D341Med (cell line): ENCODE data around the gene RBMX2.
"Not testable (repeated sequence)": the region's sequence is repeated elsewhere in the genome, so short reads cannot be mapped to it uniquely, and the experiment has no call there.

ENCODE experiments used
- DNase-seq: peaks from one replicate; pipeline ENCODE4 v3.0.0; 2012; ENCODE audit warnings: low spot score

The RBMX2 gene

GRCh38 chrX:130401415-130402207 lies at the start of gene RBMX2:
Gene RBMX2, plus strand, starts transcription at chrX:130401987. Its CDS starts 46 bp downstream, at chrX:130402033.
- DNase-seq: peak; percentile 97

GRCh38 chrX:130352050-130352449 lies 49.7 kb upstream of the RBMX2 start:
- DNase-seq: not testable (repeated sequence)

GRCh38 chrX:130376077-130376476 lies 25.7 kb upstream of the RBMX2 start:
- no peak for DNase-seq

GRCh38 chrX:130378024-130378669 lies 23.6 kb upstream of the RBMX2 start:
- DNase-seq: peak; percentile 30

- DNase-seq: no peak
Observed at GRCh38 chrX:130385520-130385919, 16.3 kb upstream of the RBMX2 start, which contains the start of gene GPR119. Gene GPR119, minus strand, starts transcription at chrX:130385674. Its CDS starts 227 bp downstream, at chrX:130385447.

- no peak for DNase-seq
Observed at GRCh38 chrX:130386408-130386808, 15.4 kb upstream of the RBMX2 start.

- peak; percentile 69 for DNase-seq
Observed at GRCh38 chrX:130393451-130394074, 8.2 kb upstream of the RBMX2 start.

- DNase-seq: no peak
Observed at GRCh38 chrX:130395341-130395740, 6.4 kb upstream of the RBMX2 start.

- no peak for DNase-seq
Observed at GRCh38 chrX:130402208-130402684, 459 bp downstream of the RBMX2 start.

- no peak for DNase-seq
Observed at GRCh38 chrX:130413415-130413814, 11.6 kb downstream of the RBMX2 start.

GRCh38 chrX:130414800-130415199 lies 13.0 kb downstream of the RBMX2 start:
- no peak for DNase-seq

GRCh38 chrX:130415201-130415600 lies 13.4 kb downstream of the RBMX2 start:
- no peak for DNase-seq

- no peak for DNase-seq
Observed at GRCh38 chrX:130416785-130417184, 15.0 kb downstream of the RBMX2 start.

- no peak for DNase-seq
Observed at GRCh38 chrX:130418066-130418465, 16.3 kb downstream of the RBMX2 start.

- no peak for DNase-seq
Observed at GRCh38 chrX:130418740-130419139, 17.0 kb downstream of the RBMX2 start.

- DNase-seq: no peak
Observed at GRCh38 chrX:130419263-130419662, 17.5 kb downstream of the RBMX2 start.

GRCh38 chrX:130426531-130426930 lies 24.7 kb downstream of the RBMX2 start:
- no peak for DNase-seq

- not testable (repeated sequence) for DNase-seq
Observed at GRCh38 chrX:130429236-130429635, 27.4 kb downstream of the RBMX2 start.

- no peak for DNase-seq
Observed at GRCh38 chrX:130435937-130436336, 34.1 kb downstream of the RBMX2 start.

GRCh38 chrX:130437996-130438395 lies 36.2 kb downstream of the RBMX2 start:
- DNase-seq: not testable (repeated sequence)

- no peak for DNase-seq
Observed at GRCh38 chrX:130443875-130444274, 42.1 kb downstream of the RBMX2 start.

- DNase-seq: no peak
Observed at GRCh38 chrX:130444641-130445336, 43.0 kb downstream of the RBMX2 start.
